Astrocyte (in vitro differentiated cells and primary cell): ENCODE data around the gene PLD4. TPM values are rescaled to one million over a fixed set of nuclear protein-coding genes. Genes with fewer than 3 reads are reported as not detected.
"Not testable (repeated sequence)": the region's sequence is repeated elsewhere in the genome, so short reads cannot be mapped to it uniquely, and the experiment has no call there.

ENCODE experiments used
- DNase-seq: peaks from one replicate; pipeline ENCODE4 v3.0.0-alpha.2; 2010; ENCODE audit warnings: low read depth
- FAIRE-seq: peaks from 2 replicates; lab custom pipeline; 2011; peaks lifted over from hg19 to GRCh38; lab: Jason Lieb, UNC
- H2AFZ ChIP-seq: 2 replicates; pipeline ENCODE4 v1.6.0; 2012; ENCODE audit warnings: low read depth, low read length, inconsistent platforms
- H3K27ac ChIP-seq: 2 replicates; pipeline ENCODE4 v1.5.1; 2011; ENCODE audit warnings: low read depth, low read length, inconsistent platforms
- H3K27me3 ChIP-seq: 2 replicates; pipeline ENCODE4 v1.6.0; 2011; ENCODE audit warnings: low read length, inconsistent platforms; ENCODE audit not compliant: insufficient read depth
- H3K36me3 ChIP-seq: 2 replicates; pipeline ENCODE4 v1.5.1; 2011; ENCODE audit warnings: low read length, inconsistent platforms; ENCODE audit not compliant: insufficient read depth
- H3K4me1 ChIP-seq: 2 replicates; pipeline ENCODE4 v1.5.1; 2011; ENCODE audit warnings: low read length, inconsistent platforms; ENCODE audit not compliant: insufficient read depth
- H3K4me2 ChIP-seq: 2 replicates; pipeline ENCODE4 v1.6.0; 2012; ENCODE audit warnings: low read length, inconsistent platforms
- H3K4me3 ChIP-seq: 2 replicates; pipeline ENCODE4 v1.5.1; 2011; ENCODE audit warnings: low read depth, mild to moderate bottlenecking, low read length, inconsistent platforms; ENCODE audit not compliant: insufficient read depth
- H3K79me2 ChIP-seq: 2 replicates; pipeline ENCODE4 v1.6.0; 2012; ENCODE audit warnings: mild to moderate bottlenecking, low read length, inconsistent platforms; ENCODE audit not compliant: insufficient read depth
- H3K9ac ChIP-seq: 2 replicates; pipeline ENCODE4 v1.6.0; 2012; ENCODE audit warnings: mild to moderate bottlenecking, low read length, inconsistent platforms
- H3K9me3 ChIP-seq: 2 replicates; pipeline ENCODE4 v1.5.1; 2012; ENCODE audit warnings: low read depth, mild to moderate bottlenecking, low read length, inconsistent platforms; ENCODE audit not compliant: insufficient read depth
- H4K20me1 ChIP-seq: 2 replicates; pipeline ENCODE4 v1.6.0; 2012; ENCODE audit warnings: low read length, inconsistent platforms; ENCODE audit not compliant: insufficient read depth
- H3K27ac Mint-ChIP-seq: one replicate; pipeline ENCODE4 v1.8.0; 2021; ENCODE audit warnings: mild to moderate bottlenecking, mixed read lengths; ENCODE audit not compliant: unreplicated experiment
- H3K27me3 Mint-ChIP-seq: one replicate; pipeline ENCODE4 v1.8.0; 2021; ENCODE audit warnings: low read depth, mixed read lengths; ENCODE audit not compliant: unreplicated experiment
- H3K36me3 Mint-ChIP-seq: one replicate; pipeline ENCODE4 v1.8.0; 2021; ENCODE audit warnings: low read depth, mixed read lengths; ENCODE audit not compliant: unreplicated experiment
- H3K4me1 Mint-ChIP-seq: one replicate; pipeline ENCODE4 v1.8.0; 2021; ENCODE audit warnings: low read depth, mixed read lengths; ENCODE audit not compliant: unreplicated experiment
- H3K4me3 Mint-ChIP-seq: one replicate; pipeline ENCODE4 v1.8.0; 2021; ENCODE audit warnings: mild to moderate bottlenecking, moderate library complexity, mixed read lengths; ENCODE audit not compliant: unreplicated experiment
- H3K9me3 Mint-ChIP-seq: one replicate; pipeline ENCODE4 v1.8.0; 2021; ENCODE audit warnings: mild to moderate bottlenecking, mixed read lengths; ENCODE audit not compliant: unreplicated experiment
- total RNA-seq: library from RNA; stranded (reverse); gene quantifications from 2 replicates; pipeline ENCODE4 v1.2.1, GENCODE V29; 2021

The PLD4 gene
- total RNA-seq, 1 donor from 2014 or later = 0.14 TPM

- not testable (repeated sequence) for H3K4me1 ChIP-seq, H3K36me3 ChIP-seq, DNase-seq, H2AFZ ChIP-seq, H3K27ac Mint-ChIP-seq, H3K9ac ChIP-seq, FAIRE-seq, H3K27ac ChIP-seq, H3K4me3 Mint-ChIP-seq, H3K79me2 ChIP-seq, H3K9me3 Mint-ChIP-seq, H3K9me3 ChIP-seq, H3K27me3 ChIP-seq, H3K4me2 ChIP-seq, H4K20me1 ChIP-seq, H3K4me1 Mint-ChIP-seq, H3K4me3 ChIP-seq
- Mint-ChIP-seq H3K36me3 (peaks cover 22% of the 10 kb centered on the region), H3K27me3 (peaks cover 15% of the 10 kb centered on the region)
Observed at GRCh38 chr14:104944436-104945205, 19.9 kb downstream of the PLD4 start.

DNA sequence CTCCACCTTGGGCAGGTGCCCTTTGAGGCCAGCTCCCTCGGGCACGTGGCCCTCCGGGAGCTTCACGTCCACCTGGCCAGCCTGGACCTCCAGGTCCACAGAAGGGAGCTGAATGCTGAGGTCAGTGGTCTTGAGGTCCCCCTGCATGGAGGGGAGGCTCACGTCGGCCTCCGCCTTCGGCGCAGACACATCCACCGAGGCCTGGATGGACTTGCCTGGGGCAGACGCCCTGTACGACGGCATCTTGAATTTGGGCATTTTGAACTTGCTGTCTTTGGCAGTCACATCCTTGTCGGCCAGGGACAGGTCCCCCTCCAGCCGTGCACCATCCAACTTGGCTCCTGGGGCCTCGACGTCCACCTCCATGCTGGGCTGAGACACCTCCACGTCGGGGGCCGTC lies 20.6 kb downstream of the PLD4 start:
- H4K20me1 ChIP-seq, H3K27me3 Mint-ChIP-seq, H3K9me3 ChIP-seq, H3K4me1 ChIP-seq, H3K4me1 Mint-ChIP-seq, H3K36me3 ChIP-seq, H3K9me3 Mint-ChIP-seq, H3K4me2 ChIP-seq, H3K4me3 ChIP-seq, H3K79me2 ChIP-seq, H3K27me3 ChIP-seq, H2AFZ ChIP-seq, H3K27ac Mint-ChIP-seq, FAIRE-seq, DNase-seq, H3K9ac ChIP-seq, H3K4me3 Mint-ChIP-seq, H3K27ac ChIP-seq: not testable (repeated sequence)
- peaks cover 17% of the 10 kb centered on the region for H3K36me3 Mint-ChIP-seq

GRCh38 chr14:104945986-104946965 lies 21.6 kb downstream of the PLD4 start:
- H3K27ac Mint-ChIP-seq, H3K4me1 ChIP-seq, H3K4me3 ChIP-seq, H3K36me3 ChIP-seq, H3K27ac ChIP-seq, DNase-seq, H3K4me3 Mint-ChIP-seq, H3K79me2 ChIP-seq, H3K9me3 Mint-ChIP-seq, FAIRE-seq, H3K27me3 Mint-ChIP-seq, H2AFZ ChIP-seq, H4K20me1 ChIP-seq, H3K27me3 ChIP-seq, H3K4me1 Mint-ChIP-seq, H3K9me3 ChIP-seq, H3K4me2 ChIP-seq, H3K9ac ChIP-seq: not testable (repeated sequence)
- peaks cover 10% of the 10 kb centered on the region for H3K36me3 Mint-ChIP-seq

GRCh38 chr14:104947201-104947600 lies 22.5 kb downstream of the PLD4 start:
- not testable (repeated sequence) for H3K27ac ChIP-seq, H3K4me3 Mint-ChIP-seq, H3K4me1 ChIP-seq, H3K36me3 ChIP-seq, H3K9me3 ChIP-seq, H3K9ac ChIP-seq, DNase-seq, H3K27me3 ChIP-seq, H3K9me3 Mint-ChIP-seq, H3K4me2 ChIP-seq, H3K79me2 ChIP-seq, FAIRE-seq, H2AFZ ChIP-seq, H3K27ac Mint-ChIP-seq, H3K36me3 Mint-ChIP-seq, H3K4me3 ChIP-seq, H3K27me3 Mint-ChIP-seq, H4K20me1 ChIP-seq, H3K4me1 Mint-ChIP-seq

GRCh38 chr14:104947881-104948735 lies 23.4 kb downstream of the PLD4 start:
- H3K27ac ChIP-seq, H3K4me3 ChIP-seq, FAIRE-seq, H3K27ac Mint-ChIP-seq, H3K9ac ChIP-seq, H3K36me3 ChIP-seq, H4K20me1 ChIP-seq, H3K4me2 ChIP-seq, H3K79me2 ChIP-seq, DNase-seq, H2AFZ ChIP-seq, H3K9me3 ChIP-seq, H3K9me3 Mint-ChIP-seq, H3K4me1 ChIP-seq, H3K4me1 Mint-ChIP-seq, H3K27me3 ChIP-seq, H3K4me3 Mint-ChIP-seq, H3K27me3 Mint-ChIP-seq: not testable (repeated sequence)
- peaks cover 13% of the 10 kb centered on the region for H3K36me3 Mint-ChIP-seq
